GM12878 (cell line): ENCODE measurements around the gene TTLL6. TPM values are rescaled to one million over a fixed set of nuclear protein-coding genes. Genes with fewer than 3 reads are reported as not detected.

Experiments used
- ATAC-seq: fragments of 200-7000 bp; cut with Tn5 transposase; 3 replicates; pipeline ENCODE4 v1.9.1; 2020; ENCODE audit warnings: mild to moderate bottlenecking, moderate library complexity
- BruUV-seq: library from RNA; stranded (reverse); fragments of 400-500 nt; replicated peaks from 2 replicates; lab custom pipeline; 2021; lab: Mats Ljungman, UMichigan
- CTCF ChIA-PET: fragments of 300-600 bp; sonication (Branson Sonifier 250); formaldehyde crosslinking; extraction: SDS; loops from one replicate; lab custom pipeline; 2021; ENCODE audit warnings: inconsistent platforms; lab: Yijun Ruan, JAX
- POLR2A ChIA-PET: fragments of 350-600 bp; formaldehyde crosslinking; extraction: SDS; loops from one replicate; lab custom pipeline; 2021; ENCODE audit warnings: inconsistent platforms; lab: Charles Lee
- RAD21 ChIA-PET: fragments of 300-600 bp; sonication (Branson Sonifier 250); formaldehyde crosslinking; loops from one replicate; lab custom pipeline; 2023; ENCODE audit warnings: antibody characterized with exemption; ENCODE audit not compliant: unreplicated experiment; lab: Charles Lee
- SMC1A ChIA-PET: fragments of 300-600 bp; sonication (Branson Sonifier 250); formaldehyde crosslinking; loops from one replicate; lab custom pipeline; 2023; ENCODE audit not compliant: unreplicated experiment, uncharacterized antibody; lab: Charles Lee
- DNase-seq: peaks from one replicate; pipeline ENCODE4 v3.0.0-alpha.2; 2011; ENCODE audit warnings: low read depth, low spot score
- FAIRE-seq: peaks from 3 replicates; lab custom pipeline; 2011; peaks lifted over from hg19 to GRCh38; lab: Jason Lieb, UNC
- H2AFZ ChIP-seq: 2 replicates; pipeline ENCODE4 v1.6.0; 2011; ENCODE audit warnings: low read depth, low read length, control low read depth; ENCODE audit not compliant: control insufficient read depth
- H3K27ac ChIP-seq: 2 replicates; pipeline ENCODE4 v1.5.1; 2011; ENCODE audit warnings: control low read depth; ENCODE audit not compliant: control insufficient read depth, insufficient read depth
- H3K27me3 ChIP-seq, 2 experiments: replicated peaks in 1 of 2; 2 replicates each; pipeline versions ENCODE4 v1.6.0 to v1.6.1; 2011; ENCODE audit warnings: low read length in 1 of 2; ENCODE audit not compliant: control insufficient read depth in 2 of 2, insufficient read depth in 2 of 2
- H3K36me3 ChIP-seq, 2 experiments: 2 replicates each; pipeline ENCODE4 v1.5.1; 2011; ENCODE audit warnings: low read length in 1 of 2; ENCODE audit not compliant: control insufficient read depth in 2 of 2, insufficient read depth in 2 of 2
- H3K4me1 ChIP-seq: 2 replicates; pipeline ENCODE4 v1.6.1; 2011; ENCODE audit warnings: mild to moderate bottlenecking, low read length, moderate library complexity, mixed read lengths; ENCODE audit not compliant: control insufficient read depth, insufficient read depth
- H3K4me2 ChIP-seq: 2 replicates; pipeline ENCODE4 v1.6.0; 2011; ENCODE audit warnings: control low read depth; ENCODE audit not compliant: control insufficient read depth, insufficient read depth
- H3K4me3 ChIP-seq: fragments of 200-600 bp; sonication (generic); 2 replicates; pipeline ENCODE4 v1.5.1; 2016
- H3K79me2 ChIP-seq: 2 replicates; pipeline ENCODE4 v1.6.0; 2011; ENCODE audit warnings: low read length; ENCODE audit not compliant: control insufficient read depth, insufficient read depth
- H3K9ac ChIP-seq: 2 replicates; pipeline ENCODE4 v1.8.0; 2011; ENCODE audit warnings: low read length, control low read depth, mixed read lengths; ENCODE audit not compliant: control insufficient read depth, insufficient read depth
- H3K9me3 ChIP-seq: replicated peaks from 3 replicates; pipeline ENCODE4 v1.5.1; 2011; ENCODE audit warnings: mild to moderate bottlenecking, low read length; ENCODE audit not compliant: control insufficient read depth, insufficient read depth
- H4K20me1 ChIP-seq: 2 replicates; pipeline ENCODE4 v1.6.0; 2011; ENCODE audit not compliant: control insufficient read depth, insufficient read depth
- BRCA1 ChIP-seq: IDR thresholded peaks from 2 replicates; pipeline ENCODE4 v1.6.1; 2011; ENCODE audit warnings: low read depth, low read length, improper control_type of control experiment
- CBX5 ChIP-seq: sonication (generic); IDR thresholded peaks from 2 replicates; pipeline ENCODE4 v1.6.1; 2016; ENCODE audit warnings: low read depth, moderate library complexity, mild to moderate bottlenecking, inconsistent platforms
- E2F4 ChIP-seq: IDR thresholded peaks from 2 replicates; pipeline ENCODE4 v1.6.1; 2012; ENCODE audit warnings: low read depth, low read length, improper control_type of control experiment
- EGR1 ChIP-seq, 2 experiments: IDR thresholded peaks; 1 replicate in 1 of 2; 2 replicates in 1 of 2; pipeline ENCODE4 v1.6.1; 2011 to 2012; ENCODE audit warnings: low read depth in 2 of 2, low read length in 2 of 2, borderline replicate concordance in 1 of 2, mild to moderate bottlenecking in 1 of 2, moderate library complexity in 1 of 2
- GABPA ChIP-seq: IDR thresholded peaks from 2 replicates; pipeline ENCODE4 v1.6.1; 2014; ENCODE audit warnings: antibody characterized with exemption, low read depth, mild to moderate bottlenecking, inconsistent platforms
- MXI1 ChIP-seq: fragments of 150-350 bp; IDR thresholded peaks from 2 replicates; pipeline ENCODE4 v1.6.1; 2011; ENCODE audit warnings: low read depth, mild to moderate bottlenecking, inconsistent platforms, low read length, improper control_type of control experiment
- NFIC ChIP-seq: IDR thresholded peaks from 2 replicates; pipeline ENCODE4 v1.6.1; 2012; ENCODE audit warnings: low read depth, mild to moderate bottlenecking, inconsistent platforms, low read length, moderate library complexity
- NFYA ChIP-seq: IDR thresholded peaks from 2 replicates; pipeline ENCODE4 v1.6.1; 2011; ENCODE audit warnings: low read depth, mild to moderate bottlenecking, low read length, improper control_type of control experiment, borderline replicate concordance
- NR2F1 ChIP-seq: fragments of 450-650 bp; conservative IDR thresholded peaks from 2 replicates; pipeline ENCODE4 v1.6.1; 2017; ENCODE audit warnings: mild to moderate bottlenecking
- REST ChIP-seq: IDR thresholded peaks from 2 replicates; pipeline ENCODE4 v1.6.1; 2012; ENCODE audit warnings: mild to moderate bottlenecking, low read depth, low read length
- RFX5 ChIP-seq: IDR thresholded peaks from 2 replicates; pipeline ENCODE4 v1.6.1; 2011; ENCODE audit warnings: low read depth, low read length, improper control_type of control experiment
- USF1 ChIP-seq: IDR thresholded peaks from 2 replicates; pipeline ENCODE4 v1.6.1; 2011; ENCODE audit warnings: borderline replicate concordance, low read depth, mild to moderate bottlenecking, moderate library complexity, mixed read lengths, low read length; ENCODE audit not compliant: insufficient read depth; ENCODE audit errors: extremely low read length
- YY1 ChIP-seq: IDR thresholded peaks from 2 replicates; pipeline ENCODE4 v1.6.1; 2011; ENCODE audit warnings: low read depth, mild to moderate bottlenecking, low read length
- ZNF207 ChIP-seq: fragments of 450-650 bp; IDR thresholded peaks from 2 replicates; pipeline ENCODE4 v1.6.1; 2014; ENCODE audit warnings: antibody characterized with exemption, mild to moderate bottlenecking, borderline replicate concordance
- WGBS: methylation state at CpG from one replicate; pipeline ENCODE4 v1.1.6; 2016; ENCODE audit warnings: low lambda C conversion rate; ENCODE audit not compliant: insufficient replicate concordance, insufficient coverage; ENCODE audit errors: missing lambda C conversion rate; 5-methylcytosine and 5-hydroxymethylcytosine counted together
- in situ Hi-C: fragments of 300-500 bp; cut with MboI; formaldehyde crosslinking; loops from 9 replicates; pipeline ENCODE4 v1.14.3; 2018; ENCODE audit warnings: mixed read lengths
- intact Hi-C: fragments of 100-400 bp; cut with micrococcal nuclease; formaldehyde crosslinking; loops from one replicate; pipeline ENCODE4 v1.14.2; 2022; ENCODE audit not compliant: unreplicated experiment
- polyA plus RNA-seq, 11 experiments: library from polyadenylated mRNA; depleted of rRNA in 4 of 11; unstranded in 6 of 11; stranded (reverse) in 5 of 11; fragments of >200 nt; fragmentation: Nextera tagmentation in 4 of 11; fragmentation: Illumina TruSeq in 1 of 11; extraction: Ambion mirVana in 4 of 11; extraction: Trizol in 1 of 11; gene quantifications; 1 replicate in 1 of 11; 2 replicates in 10 of 11; pipeline versions ENCODE4 v1.2.1 to v1.2.3, GENCODE V29; 2011 to 2016; ENCODE audit warnings: inconsistent platforms in 2 of 11, missing spikeins in 2 of 11, low read depth in 1 of 11
- total RNA-seq, 4 experiments: library from RNA; depleted of rRNA in 3 of 4; stranded (reverse); fragments of >200 nt in 3 of 4; fragmentation: Illumina TruSeq in 1 of 4; extraction: Trizol in 1 of 4; gene quantifications; 2 replicates each; pipeline versions ENCODE4 v1.2.1 to v1.2.3, GENCODE V29; 2013 to 2021

Gene TTLL6
- total and polyA plus RNA-seq, 10 of the 15 experiments (the other 5 are each of a cell fraction or from before 2014, with no cell fraction given): 0.06 to 0.36 (median 0.13) TPM; not detected in 4

GRCh38 chr17:48812001-48812400 is 5.0 kb downstream of the TTLL6 start (continued):
- TF ChIP-seq REST: no peak

- DNase-seq: no peak
- Histone ChIP-seq H3K36me3 (no peaks in the 10 kb centered on the region), H2AFZ (no peak overlapping the region), H3K27me3 (no peaks in the 10 kb centered on the region; a peak in 1 of 4 replicates), H3K9ac (no peak overlapping the region), H3K4me1 (no peaks in the 10 kb centered on the region), H3K27ac (no peak overlapping the region), H3K79me2 (no peaks in the 10 kb centered on the region), H3K4me2 (no peak overlapping the region), H4K20me1 (no peaks in the 10 kb centered on the region), H3K9me3 (no peaks in the 10 kb centered on the region), H3K4me3 (no peak overlapping the region)
- ChIA-PET POLR2A (no interaction called here), SMC1A (interaction anchor here (1.7 to 8.4 kb wide), 2 partner anchors 51 to 69 kb away, joined by 5 to 134 read pairs; no protein-coding TSS in a partner anchor), RAD21 (interaction anchor here (18.8 kb wide), 1 partner anchor 69 kb away, joined by 376 read pairs; no protein-coding TSS in a partner anchor), CTCF (interaction anchor here (1.3 to 16.6 kb wide), 3 partner anchors 28 to 85 kb away, joined by 4 to 470 read pairs (median 132); partner anchors contain the start of gene CALCOCO2)
- no peak for FAIRE-seq
- 33% methylated on average over 4 of the region's 4 CpGs for WGBS
- intact Hi-C loops: no loop called here
- no TSS peak for BruUV-seq
- in situ Hi-C loops: no loop called here
- no peak for ATAC-seq
- TF ChIP-seq ZNF207 (no peak), CBX5 (no peak), YY1 (no peak), E2F4 (no peak), RFX5 (no peak), GABPA (no peak), NFYA (no peak), USF1 (no peak), BRCA1 (no peak), NFIC (no peak), EGR1 (IDR thresholded peaks at IDR 0.05; ENCODE audit: borderline replicate concordance in 1 of 2, low read depth in 2 of 2, low read length in 2 of 2) (no peak), MXI1 (no peak), NR2F1 (no peak)
These were observed 7.8 kb downstream of the TTLL6 start for GRCh38 chr17:48809182-48809581.
